H1 (cell line): Measurements from ENCODE around the gene PPP1R15B. TPM values are rescaled to one million over a fixed set of nuclear protein-coding genes. Genes with fewer than 3 reads are reported as not detected.
A peak's percentile ranks its signal among the peaks of the same experiment; 100 is the strongest.

Experiments used
- CTCF ChIA-PET: fragments of 300-600 bp; sonication (Branson Sonifier 250); formaldehyde crosslinking; loops from one replicate; lab custom pipeline; 2021; ENCODE audit not compliant: partially characterized antibody; lab: Charles Lee
- POLR2A ChIA-PET: fragments of 300-600 bp; sonication (Branson Sonifier 250); formaldehyde crosslinking; loops from one replicate; lab custom pipeline; 2021; ENCODE audit warnings: inconsistent platforms; ENCODE audit not compliant: partially characterized antibody; lab: Charles Lee
- DNase-seq, 2 experiments: peaks; one replicate each; pipeline versions ENCODE4 v3.0.0 to v3.0.0-alpha.2; 2010 to 2022; ENCODE audit warnings: low spot score in 2 of 2, low read depth in 1 of 2, mixed read lengths in 1 of 2
- FAIRE-seq: peaks from 2 replicates; lab custom pipeline; 2011; peaks lifted over from hg19 to GRCh38; lab: Jason Lieb, UNC
- H2AFZ ChIP-seq: 2 replicates; pipeline ENCODE4 v1.8.1; 2012; ENCODE audit warnings: low read length, inconsistent platforms
- H2AK5ac ChIP-seq: 2 replicates; pipeline ENCODE4 v1.6.1; 2013; ENCODE audit warnings: low read depth, low read length
- H2BK120ac ChIP-seq: replicated peaks from 2 replicates; pipeline ENCODE3; 2013; ENCODE audit warnings: low read depth, low read length, inconsistent platforms
- H2BK12ac ChIP-seq: 2 replicates; pipeline ENCODE4 v1.6.1; 2013; ENCODE audit warnings: low read depth, low read length
- H2BK15ac ChIP-seq: 2 replicates; pipeline ENCODE4 v1.6.1; 2013; ENCODE audit warnings: low read length
- H2BK20ac ChIP-seq: 2 replicates; pipeline ENCODE4 v1.6.1; 2013; ENCODE audit warnings: low read length
- H2BK5ac ChIP-seq: 2 replicates; pipeline ENCODE4 v1.6.1; 2013; ENCODE audit warnings: low read depth, low read length
- H3K14ac ChIP-seq: 2 replicates; pipeline ENCODE4 v1.6.1; 2013; ENCODE audit warnings: inconsistent platforms; ENCODE audit not compliant: insufficient read length
- H3K18ac ChIP-seq: 2 replicates; pipeline ENCODE4 v1.6.1; 2013; ENCODE audit warnings: low read length; ENCODE audit errors: extremely low read depth
- H3K23ac ChIP-seq: 2 replicates; pipeline ENCODE4 v1.6.1; 2013; ENCODE audit warnings: inconsistent platforms; ENCODE audit not compliant: insufficient read length
- H3K23me2 ChIP-seq: 2 replicates; pipeline ENCODE4 v1.6.1; 2013; ENCODE audit warnings: low read depth, low read length
- H3K27ac ChIP-seq: 2 replicates; pipeline ENCODE4 v1.6.1; 2011; ENCODE audit warnings: low read depth, low read length, inconsistent platforms
- H3K27me3 ChIP-seq, 4 experiments: replicated peaks in 1 of 4; 1 replicate in 1 of 4; 2 replicates in 3 of 4; pipeline versions ENCODE4 v1.6.1 to v1.8.1; 2011 to 2013; ENCODE audit warnings: low read length in 3 of 4, mild to moderate bottlenecking in 3 of 4, inconsistent platforms in 2 of 4, mixed read lengths in 2 of 4, moderate library complexity in 1 of 4; ENCODE audit not compliant: control insufficient read depth in 3 of 4, insufficient read depth in 3 of 4; ENCODE audit errors: extremely low read depth in 1 of 4
- H3K36me3 ChIP-seq, 4 experiments: 2 replicates each; pipeline versions ENCODE4 v1.6.1 to v1.8.1; 2011 to 2013; ENCODE audit warnings: mild to moderate bottlenecking in 4 of 4, low read length in 3 of 4, moderate library complexity in 2 of 4, control low read depth in 1 of 4, inconsistent platforms in 1 of 4; ENCODE audit not compliant: insufficient read depth in 4 of 4, control insufficient read depth in 2 of 4
- H3K4ac ChIP-seq: replicated peaks from 2 replicates; pipeline ENCODE3; 2013; ENCODE audit warnings: low read length, low read depth, mixed read lengths, inconsistent platforms; ENCODE audit not compliant: insufficient read length
- H3K4me1 ChIP-seq, 4 experiments: replicated peaks in 1 of 4; 1 replicate in 1 of 4; 2 replicates in 3 of 4; pipeline versions ENCODE4 v1.6.1 to v1.8.1; 2011 to 2013; ENCODE audit warnings: low read length in 3 of 4, inconsistent platforms in 2 of 4, mixed read lengths in 1 of 4; ENCODE audit not compliant: insufficient read depth in 4 of 4, control insufficient read depth in 3 of 4
- H3K4me2 ChIP-seq, 2 experiments: 2 replicates each; pipeline versions ENCODE4 v1.6.1 to v1.8.1; 2011 to 2013; ENCODE audit warnings: low read depth in 2 of 2, low read length in 2 of 2, control low read depth in 1 of 2, inconsistent platforms in 1 of 2, mild to moderate bottlenecking in 1 of 2; ENCODE audit not compliant: insufficient read depth in 1 of 2
- H3K4me3 ChIP-seq, 4 experiments: fragments of 200-600, 300-600 bp in 1 of 4; sonication (generic), shearing (Covaris generic), sonication (Bioruptor Twin) in 1 of 4; 2 replicates each; pipeline versions ENCODE4 v1.5.1 to v1.8.1; 2011 to 2016; ENCODE audit warnings: low read length in 4 of 4, low read depth in 3 of 4, control low read depth in 2 of 4, inconsistent platforms in 2 of 4, mild to moderate bottlenecking in 2 of 4, mixed read lengths in 1 of 4, moderate library complexity in 1 of 4; ENCODE audit not compliant: insufficient read depth in 2 of 4; ENCODE audit errors: extremely low read depth in 1 of 4
- H3K56ac ChIP-seq: replicated peaks from 2 replicates; pipeline ENCODE3; 2013; ENCODE audit warnings: low read depth, mild to moderate bottlenecking, mixed read lengths, low read length, inconsistent platforms; ENCODE audit not compliant: insufficient read length
- H3K79me1 ChIP-seq: 2 replicates; pipeline ENCODE4 v1.6.1; 2013; ENCODE audit warnings: low read depth, low read length, control low read depth
- H3K79me2 ChIP-seq, 2 experiments: 2 replicates each; pipeline versions ENCODE4 v1.6.1 to v1.8.1; 2012 to 2013; ENCODE audit warnings: low read length in 2 of 2, mild to moderate bottlenecking in 2 of 2, inconsistent platforms in 1 of 2; ENCODE audit not compliant: insufficient read depth in 2 of 2, control insufficient read depth in 1 of 2
- H3K9ac ChIP-seq, 4 experiments: replicated peaks in 1 of 4; 1 replicate in 1 of 4; 2 replicates in 3 of 4; pipeline versions ENCODE4 v1.6.1 to v1.8.1; 2011 to 2013; ENCODE audit warnings: low read depth in 3 of 4, low read length in 3 of 4, control low read depth in 2 of 4, mild to moderate bottlenecking in 2 of 4, moderate library complexity in 2 of 4, inconsistent platforms in 1 of 4; ENCODE audit errors: extremely low read depth in 1 of 4
- H3K9me3 ChIP-seq, 2 experiments: 2 replicates each; pipeline versions ENCODE4 v1.6.1 to v1.8.1; 2012 to 2013; ENCODE audit warnings: mild to moderate bottlenecking in 2 of 2, moderate library complexity in 2 of 2, control low read depth in 1 of 2, inconsistent platforms in 1 of 2, low read depth in 1 of 2, low read length in 1 of 2, mixed read lengths in 1 of 2; ENCODE audit not compliant: insufficient read depth in 2 of 2
- H4K20me1 ChIP-seq, 2 experiments: replicated peaks in 1 of 2; 2 replicates each; pipeline versions ENCODE3 to v1.8.1; 2011 to 2013; ENCODE audit warnings: inconsistent platforms in 2 of 2, low read length in 2 of 2, mild to moderate bottlenecking in 1 of 2; ENCODE audit not compliant: insufficient read depth in 2 of 2, control insufficient read depth in 1 of 2
- H4K5ac ChIP-seq: 2 replicates; pipeline ENCODE4 v1.6.1; 2013; ENCODE audit warnings: low read length, low read depth, mixed read lengths, inconsistent platforms; ENCODE audit not compliant: insufficient read length
- H4K8ac ChIP-seq: 2 replicates; pipeline ENCODE4 v1.8.0; 2013; ENCODE audit warnings: mild to moderate bottlenecking, moderate library complexity, low read length, inconsistent platforms; ENCODE audit not compliant: insufficient read depth; ENCODE audit errors: extremely low read depth
- H4K91ac ChIP-seq: replicated peaks from 2 replicates; pipeline ENCODE3; 2013; ENCODE audit warnings: low read length, mixed read lengths, inconsistent platforms; ENCODE audit not compliant: insufficient read length
- HDAC2 ChIP-seq, 2 experiments: fragments of 300-600 bp in 1 of 2; sonication (generic) in 1 of 2; IDR thresholded peaks; 2 replicates each; pipeline ENCODE4 v1.6.1; 2011 to 2012; ENCODE audit warnings: low read depth in 2 of 2, low read length in 2 of 2, mild to moderate bottlenecking in 2 of 2, moderate library complexity in 2 of 2, borderline replicate concordance in 1 of 2, inconsistent platforms in 1 of 2
- RAD21 ChIP-seq, 2 experiments: IDR thresholded peaks in 1 of 2; conservative IDR thresholded peaks in 1 of 2; 2 replicates each; pipeline ENCODE4 v1.6.1; 2011; ENCODE audit warnings: low read depth in 2 of 2, low read length in 2 of 2, improper control_type of control experiment in 1 of 2, inconsistent platforms in 1 of 2, mild to moderate bottlenecking in 1 of 2, moderate library complexity in 1 of 2
- WGBS, 2 experiments: shearing (Covaris generic) in 1 of 2; methylation state at CpG; one replicate each; pipeline versions ENCODE4 v1.1.6 to v1.1.7; 2013 to 2015; ENCODE audit warnings: low lambda C conversion rate in 2 of 2, mixed read lengths in 2 of 2, inconsistent platforms in 1 of 2, low coverage in 1 of 2, missing lambda C conversion rate in 1 of 2; ENCODE audit not compliant: insufficient replicate concordance in 2 of 2, insufficient coverage in 1 of 2, insufficient read length in 1 of 2; ENCODE audit errors: extremely low coverage in 1 of 2, missing lambda C conversion rate in 1 of 2; 5-methylcytosine and 5-hydroxymethylcytosine counted together
- polyA plus RNA-seq, 7 experiments: library from polyadenylated mRNA; depleted of rRNA in 3 of 7; stranded (reverse) in 5 of 7; unstranded in 2 of 7; fragments of >200 nt in 5 of 7; fragments of 200-250 nt in 2 of 7; gene quantifications; 1 replicate in 5 of 7; 2 replicates in 1 of 7; 4 replicates in 1 of 7; pipeline versions ENCODE4 v1.2.1 to v1.2.3, GENCODE V29; 2011 to 2013; ENCODE audit warnings: missing spikeins in 2 of 7, mixed read lengths in 2 of 7
- total RNA-seq: library from RNA; stranded (reverse); fragmentation: NEBNext Ultra II Directional; extraction: Animal tissue kit (Norgen Biotek cat#: 25700); gene quantifications from 2 replicates; pipeline ENCODE4 v1.2.1, GENCODE V29; 2021

PPP1R15B gene
- total and polyA plus RNA-seq, 2 of the 8 experiments (the other 6 are each of a cell fraction or from before 2014, with no cell fraction given) = 14.4 to 72.2 TPM

DNA sequence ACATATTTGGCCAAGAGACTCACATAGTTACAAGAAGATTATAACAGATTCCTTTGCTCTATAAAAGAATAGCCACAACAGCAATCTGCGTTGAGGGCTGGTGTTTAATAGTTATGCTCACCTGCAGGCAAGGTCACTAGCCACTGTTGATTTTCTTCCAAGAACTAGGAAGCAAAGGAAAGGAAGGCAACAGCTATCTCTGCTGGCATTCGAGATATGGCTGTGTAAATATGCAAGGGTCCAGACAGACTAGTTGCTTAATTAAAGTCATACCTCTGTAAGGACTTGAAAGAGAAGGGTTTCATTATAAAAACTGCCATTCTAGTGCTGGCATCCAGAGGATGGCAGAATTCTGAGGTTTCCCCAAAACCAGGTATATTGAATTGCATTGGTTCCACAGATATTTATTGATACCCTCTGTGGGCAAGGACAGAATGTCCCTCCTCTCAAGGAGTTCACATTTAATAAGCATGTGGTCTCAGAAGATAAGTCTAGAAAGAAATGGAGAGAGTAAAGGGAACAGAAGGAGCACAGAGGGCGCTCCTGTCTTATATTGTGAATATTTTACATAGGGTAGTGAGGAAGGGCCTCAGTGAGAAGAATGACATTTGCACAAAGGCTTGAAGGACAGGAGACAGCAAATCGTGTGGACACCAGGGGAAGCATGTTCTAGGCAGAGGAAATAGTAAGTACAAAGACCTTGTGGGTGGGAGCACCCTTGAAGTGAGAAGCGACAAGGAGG lies 28.3 kb downstream of the PPP1R15B start:
- WGBS, 2 experiments = 80% methylated on average over 5 of the region's 5 CpGs; no CpG with 5 or more reads in 1 of the 2 experiments
- Histone ChIP-seq H4K8ac (no peak overlapping the region), H3K18ac (no peak overlapping the region), H3K27ac (no peak overlapping the region), H2BK15ac (no peak overlapping the region), H4K5ac (no peak overlapping the region), H2BK20ac (no peak overlapping the region), H3K4me3 (no peak overlapping the region), H3K4me2 (no peak overlapping the region), H3K36me3 (no peaks in the 10 kb centered on the region), H2AK5ac (no peak overlapping the region), H3K56ac (no peak overlapping the region), H3K27me3 (peaks cover 5 to 20% (median 9%) of the 10 kb centered on the region in 4 experiments), H2AFZ (no peak overlapping the region), H3K14ac (no peak overlapping the region), H2BK12ac (no peak overlapping the region), H3K79me2 (no peaks in the 10 kb centered on the region), H3K23ac (no peak overlapping the region), H4K91ac (no peak overlapping the region), H2BK120ac (no peak overlapping the region), H3K23me2 (peaks cover 1% of the 10 kb centered on the region; the same call in 1 of the 2 replicates), H3K9ac (no peak overlapping the region), H4K20me1 (no peaks in the 10 kb centered on the region), H3K4ac (no peak overlapping the region), H3K4me1 (peaks cover 0 to 4% (median 0%) of the 10 kb centered on the region in 4 experiments; a peak in 4 of 7 replicates)
- no peak for FAIRE-seq
- ChIA-PET POLR2A (no interaction called here), CTCF (interaction anchor here (0.8 to 1.8 kb wide), 5 partner anchors 10 to 22 kb away, joined by 3 to 11 read pairs (median 3); no protein-coding TSS in a partner anchor)
- peak in 1 of 2 experiments; percentile 39 for DNase-seq
- TF ChIP-seq RAD21 (IDR thresholded peaks at IDR 0.05 in 1 of 2, conservative IDR thresholded peaks at IDR 0.05 in 1 of 2; ENCODE audit: low read depth in 2 of 2, low read length in 2 of 2) (peak in 1 of 2 experiments; percentile 7; a peak in 1 of 4 replicates), HDAC2 (IDR thresholded peaks at IDR 0.05; ENCODE audit: borderline replicate concordance in 1 of 2, low read depth in 2 of 2, low read length in 2 of 2) (no peak)
- TF ChIP-seq, all 59 proteins: peak for 1
- no peak overlapping the region for H2BK5ac ChIP-seq
- H3K9me3 ChIP-seq = no peaks in the 10 kb centered on the region
- no peaks in the 10 kb centered on the region for H3K79me1 ChIP-seq
